Muscle layer of colon (tissue), 2 donors: ENCODE results near the gene SP3.

Experiments
- H3K27ac ChIP-seq: one replicate; pipeline ENCODE4 v1.7.0; 2013; ENCODE audit warnings: low read depth, mild to moderate bottlenecking, low read length, moderate library complexity
- H3K27me3 ChIP-seq, 2 donors: one replicate each; pipeline ENCODE4 v1.7.0; 2013; ENCODE audit warnings: low read length in 2 of 2, mild to moderate bottlenecking in 2 of 2; ENCODE audit not compliant: insufficient read depth in 2 of 2, control insufficient read depth in 1 of 2
- H3K36me3 ChIP-seq: one replicate; pipeline ENCODE4 v1.7.0; 2013; ENCODE audit warnings: mild to moderate bottlenecking, low read length; ENCODE audit not compliant: insufficient read depth
- H3K4me1 ChIP-seq: one replicate; pipeline ENCODE4 v1.7.0; 2013; ENCODE audit warnings: mild to moderate bottlenecking, low read length; ENCODE audit not compliant: insufficient read depth
- H3K4me3 ChIP-seq, 2 donors: one replicate each; pipeline ENCODE4 v1.7.0; 2013; ENCODE audit warnings: low read length in 2 of 2, low read depth in 1 of 2, mild to moderate bottlenecking in 1 of 2, moderate library complexity in 1 of 2
- H3K9ac ChIP-seq: one replicate; pipeline ENCODE4 v1.7.0; 2013; ENCODE audit warnings: low read length
- H3K9me3 ChIP-seq: one replicate; pipeline ENCODE4 v1.7.0; 2013; ENCODE audit warnings: mild to moderate bottlenecking, low read length
- donor health status: abdominal sarcoma.
- donor health status: Adenocarcinoma of cecum.

SP3 gene

GRCh38 chr2:173965372-173966025 lies at the start of gene SP3:
Gene SP3, minus strand, starts transcription at chr2:173965373. Its CDS starts 202 bp downstream, at chr2:173965171.
- H3K36me3 ChIP-seq = peaks cover 5% of the 10 kb centered on the region
- peak within 1 kb of the TSS; percentile 63 to 88 for H3K4me3 ChIP-seq
- H3K27me3 ChIP-seq = no peaks in the 10 kb centered on the region
- peak within 1 kb of the TSS; percentile 93 for H3K27ac ChIP-seq
- peaks cover 24% of the 10 kb centered on the region for H3K4me1 ChIP-seq
- H3K9me3 ChIP-seq = no peaks in the 10 kb centered on the region
- peak within 1 kb of the TSS; percentile 69 for H3K9ac ChIP-seq

GRCh38 chr2:174014699-174015070 lies 49.5 kb upstream of the SP3 start:
- H3K27ac ChIP-seq = no peak overlapping the region
- H3K9ac ChIP-seq = no peak overlapping the region
- H3K9me3 ChIP-seq = no peaks in the 10 kb centered on the region
- H3K4me3 ChIP-seq = no peak overlapping the region
- H3K4me1 ChIP-seq = peaks cover 17% of the 10 kb centered on the region
- no peaks in the 10 kb centered on the region for H3K36me3 ChIP-seq
- no peaks in the 10 kb centered on the region for H3K27me3 ChIP-seq

- H3K27me3 ChIP-seq = no peaks in the 10 kb centered on the region
- peak overlapping the region; percentile 89 for H3K27ac ChIP-seq
- peaks cover 17% of the 10 kb centered on the region for H3K4me1 ChIP-seq
- H3K36me3 ChIP-seq = no peaks in the 10 kb centered on the region
- no peak overlapping the region for H3K9ac ChIP-seq
- no peaks in the 10 kb centered on the region for H3K9me3 ChIP-seq
- H3K4me3 ChIP-seq = no peak overlapping the region
These were observed 49.0 kb upstream of the SP3 start for GRCh38 chr2:174014011-174014698.

- Histone ChIP-seq H3K27me3 (no peaks in the 10 kb centered on the region), H3K9me3 (no peaks in the 10 kb centered on the region), H3K27ac (peak overlapping the region; percentile 89), H3K36me3 (no peaks in the 10 kb centered on the region), H3K4me3 (peak overlapping the region; percentile 60 to 81), H3K9ac (peak overlapping the region; percentile 91), H3K4me1 (peaks cover 17% of the 10 kb centered on the region)
These were observed 48.2 kb upstream of the SP3 start for GRCh38 chr2:174013315-174013751.

GRCh38 chr2:174012347-174013314 lies 47.5 kb upstream of the SP3 start:
- no peaks in the 10 kb centered on the region for H3K27me3 ChIP-seq
- H3K4me3 ChIP-seq = peak overlapping the region; percentile 60 to 81
- H3K27ac ChIP-seq = peak overlapping the region; percentile 89
- H3K4me1 ChIP-seq = peaks cover 17% of the 10 kb centered on the region
- H3K36me3 ChIP-seq = no peaks in the 10 kb centered on the region
- peak overlapping the region; percentile 91 for H3K9ac ChIP-seq
- H3K9me3 ChIP-seq = no peaks in the 10 kb centered on the region

- Histone ChIP-seq H3K9me3 (no peaks in the 10 kb centered on the region), H3K36me3 (no peaks in the 10 kb centered on the region), H3K9ac (peak overlapping the region; percentile 91), H3K4me1 (peaks cover 17% of the 10 kb centered on the region), H3K27me3 (no peaks in the 10 kb centered on the region), H3K4me3 (peak overlapping the region in 1 of 2 donors; percentile 81), H3K27ac (peak overlapping the region; percentile 89)
These were observed 46.6 kb upstream of the SP3 start for GRCh38 chr2:174011796-174012195.

- Histone ChIP-seq H3K9me3 (no peaks in the 10 kb centered on the region), H3K27ac (no peak overlapping the region), H3K4me1 (peaks cover 17% of the 10 kb centered on the region), H3K27me3 (no peaks in the 10 kb centered on the region), H3K4me3 (no peak overlapping the region), H3K9ac (no peak overlapping the region), H3K36me3 (no peaks in the 10 kb centered on the region)
These were observed 46.0 kb upstream of the SP3 start for GRCh38 chr2:174011173-174011572.

GRCh38 chr2:174009488-174010223 lies 44.5 kb upstream of the SP3 start:
- no peaks in the 10 kb centered on the region for H3K27me3 ChIP-seq
- H3K9ac ChIP-seq = no peak overlapping the region
- H3K27ac ChIP-seq = no peak overlapping the region
- H3K36me3 ChIP-seq = no peaks in the 10 kb centered on the region
- H3K4me3 ChIP-seq = no peak overlapping the region
- H3K4me1 ChIP-seq = peaks cover 26% of the 10 kb centered on the region
- H3K9me3 ChIP-seq = no peaks in the 10 kb centered on the region

- no peak overlapping the region for H3K4me3 ChIP-seq
- H3K9me3 ChIP-seq = no peaks in the 10 kb centered on the region
- no peaks in the 10 kb centered on the region for H3K27me3 ChIP-seq
- peaks cover 24% of the 10 kb centered on the region for H3K4me1 ChIP-seq
- H3K9ac ChIP-seq = no peak overlapping the region
- no peak overlapping the region for H3K27ac ChIP-seq
- no peaks in the 10 kb centered on the region for H3K36me3 ChIP-seq
These were observed 43.5 kb upstream of the SP3 start for GRCh38 chr2:174008720-174009119.

GRCh38 chr2:174007010-174007409 lies 41.8 kb upstream of the SP3 start:
- no peaks in the 10 kb centered on the region for H3K9me3 ChIP-seq
- H3K9ac ChIP-seq = no peak overlapping the region
- no peaks in the 10 kb centered on the region for H3K36me3 ChIP-seq
- peaks cover 24% of the 10 kb centered on the region for H3K4me1 ChIP-seq
- no peak overlapping the region for H3K27ac ChIP-seq
- H3K27me3 ChIP-seq = no peaks in the 10 kb centered on the region
- no peak overlapping the region for H3K4me3 ChIP-seq
